ENCODE measurements around the gene PLPP2.
"Not testable (repeated sequence)": the region's sequence is repeated elsewhere in the genome, so short reads cannot be mapped to it uniquely, and the experiment has no call there.

PLPP2 gene

DNA sequence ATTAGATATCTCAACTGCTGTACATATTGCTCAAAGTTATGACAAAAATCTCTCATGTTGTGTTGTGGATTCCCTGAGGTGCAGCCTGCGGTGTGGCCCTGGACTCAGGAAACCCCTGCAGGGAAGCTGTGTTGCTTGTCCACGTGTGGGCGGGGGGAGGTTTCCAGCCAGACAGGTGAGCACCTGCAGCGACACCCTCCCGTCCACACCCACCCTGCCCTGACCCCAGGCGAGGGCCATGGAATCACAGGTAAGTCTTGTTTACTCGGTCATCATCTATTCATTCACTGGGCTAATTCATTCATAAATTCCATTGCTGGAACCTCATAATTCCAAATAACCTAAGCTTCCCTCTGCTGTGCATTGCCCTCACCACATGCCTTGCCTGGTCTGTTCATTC is 14.1 kb downstream of the PLPP2 start:
- TF ChIP-seq ZFX (IDR thresholded peaks at IDR 0.05; ENCODE audit: borderline replicate concordance) = no peak
- TF ChIP-seq, protein P1, sequence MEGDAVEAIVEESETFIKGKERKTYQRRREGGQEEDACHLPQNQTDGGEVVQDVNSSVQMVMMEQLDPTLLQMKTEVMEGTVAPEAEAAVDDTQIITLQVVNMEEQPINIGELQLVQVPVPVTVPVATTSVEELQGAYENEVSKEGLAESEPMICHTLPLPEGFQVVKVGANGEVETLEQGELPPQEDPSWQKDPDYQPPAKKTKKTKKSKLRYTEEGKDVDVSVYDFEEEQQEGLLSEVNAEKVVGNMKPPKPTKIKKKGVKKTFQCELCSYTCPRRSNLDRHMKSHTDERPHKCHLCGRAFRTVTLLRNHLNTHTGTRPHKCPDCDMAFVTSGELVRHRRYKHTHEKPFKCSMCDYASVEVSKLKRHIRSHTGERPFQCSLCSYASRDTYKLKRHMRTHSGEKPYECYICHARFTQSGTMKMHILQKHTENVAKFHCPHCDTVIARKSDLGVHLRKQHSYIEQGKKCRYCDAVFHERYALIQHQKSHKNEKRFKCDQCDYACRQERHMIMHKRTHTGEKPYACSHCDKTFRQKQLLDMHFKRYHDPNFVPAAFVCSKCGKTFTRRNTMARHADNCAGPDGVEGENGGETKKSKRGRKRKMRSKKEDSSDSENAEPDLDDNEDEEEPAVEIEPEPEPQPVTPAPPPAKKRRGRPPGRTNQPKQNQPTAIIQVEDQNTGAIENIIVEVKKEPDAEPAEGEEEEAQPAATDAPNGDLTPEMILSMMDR (IDR thresholded peaks at IDR 0.05) = no peak
- H3K27ac ChIP-seq = no peak overlapping the region

DNA sequence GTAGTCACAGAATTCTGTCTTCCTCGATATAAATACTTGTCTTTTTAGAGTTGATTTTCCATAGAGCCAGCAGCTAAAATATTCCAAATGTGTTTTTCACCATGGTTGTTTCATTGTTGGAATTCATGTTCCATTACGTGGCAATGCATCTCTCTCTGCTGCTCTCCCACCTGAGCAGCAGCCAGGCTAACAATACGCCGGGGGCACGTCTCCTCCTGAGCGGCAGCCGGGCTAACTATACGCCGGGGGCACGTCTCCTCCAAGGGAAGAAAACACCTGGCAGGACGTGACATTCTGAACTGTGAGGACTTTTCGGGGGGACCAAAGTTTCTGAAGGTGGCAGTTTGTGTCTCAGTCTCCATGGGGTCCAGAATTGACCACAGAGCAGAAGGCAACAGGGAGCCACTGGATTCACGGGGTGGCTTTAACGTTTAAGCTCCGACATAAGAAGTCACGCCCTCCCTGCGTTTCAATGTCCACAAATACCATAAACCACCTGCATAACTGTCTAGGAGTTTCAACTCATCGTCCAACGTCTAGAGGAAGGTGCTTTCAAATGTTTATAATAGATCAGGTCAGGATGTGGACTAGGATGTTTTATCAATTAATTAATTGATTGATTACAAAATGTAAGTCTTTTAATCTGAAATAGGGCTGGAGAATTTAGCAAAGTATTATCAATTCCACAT is 15.1 kb downstream of the PLPP2 start:
- TF ChIP-seq, protein P1 (IDR thresholded peaks at IDR 0.05) = no peak
- TF ChIP-seq ZFX (IDR thresholded peaks at IDR 0.05; ENCODE audit: borderline replicate concordance) = no peak

DNA sequence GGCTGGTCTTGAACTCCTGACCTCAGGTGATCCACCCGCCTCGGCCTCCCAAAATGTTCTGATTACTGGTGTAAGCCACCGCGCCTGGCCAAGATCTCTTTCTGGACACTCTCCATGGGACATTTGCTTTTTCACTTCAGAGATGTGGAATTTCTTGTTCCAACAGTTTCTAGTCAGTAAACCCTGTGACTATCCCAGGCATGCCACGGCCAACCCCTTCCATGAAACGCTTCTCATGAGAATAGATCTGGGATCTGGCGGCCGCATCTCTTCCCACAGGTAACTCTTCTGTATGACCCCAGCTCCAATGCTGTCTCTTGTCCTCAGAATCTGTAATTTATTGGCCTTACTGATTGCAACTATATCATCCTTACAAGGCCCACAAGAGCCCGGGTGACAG is 16.2 kb downstream of the PLPP2 start:
- no peak overlapping the region for H3K27ac ChIP-seq
- no peak for TF ChIP-seq ZFX (IDR thresholded peaks at IDR 0.05; ENCODE audit: borderline replicate concordance)
- TF ChIP-seq, protein P1 (IDR thresholded peaks at IDR 0.05) = no peak

More for the DNA sequence above, 15.1 kb downstream of the PLPP2 start:
- H3K27ac ChIP-seq = no peak overlapping the region

DNA sequence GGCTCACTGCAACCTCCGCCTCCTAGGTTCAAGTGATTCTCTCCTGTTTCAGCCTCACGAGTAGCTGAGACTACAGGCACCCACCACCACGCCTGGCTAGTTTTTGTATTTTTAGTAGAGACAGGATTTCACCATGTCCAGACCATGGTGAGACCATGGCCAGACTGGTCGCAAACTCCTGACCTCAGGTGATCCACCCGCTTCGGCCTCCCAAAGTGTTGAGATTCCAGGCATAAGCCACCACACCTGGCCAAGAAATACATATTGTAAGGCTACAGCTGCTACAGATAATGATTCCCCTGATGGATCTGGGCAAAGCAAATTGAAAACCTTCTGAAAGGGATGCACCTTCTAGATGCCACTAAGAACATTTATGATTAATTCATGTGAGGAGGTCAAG is 17.8 kb downstream of the PLPP2 start:
- TF ChIP-seq, protein P1 (IDR thresholded peaks at IDR 0.05) = no peak
- TF ChIP-seq ZFX (IDR thresholded peaks at IDR 0.05; ENCODE audit: borderline replicate concordance) = no peak
- no peak overlapping the region for H3K27ac ChIP-seq

DNA sequence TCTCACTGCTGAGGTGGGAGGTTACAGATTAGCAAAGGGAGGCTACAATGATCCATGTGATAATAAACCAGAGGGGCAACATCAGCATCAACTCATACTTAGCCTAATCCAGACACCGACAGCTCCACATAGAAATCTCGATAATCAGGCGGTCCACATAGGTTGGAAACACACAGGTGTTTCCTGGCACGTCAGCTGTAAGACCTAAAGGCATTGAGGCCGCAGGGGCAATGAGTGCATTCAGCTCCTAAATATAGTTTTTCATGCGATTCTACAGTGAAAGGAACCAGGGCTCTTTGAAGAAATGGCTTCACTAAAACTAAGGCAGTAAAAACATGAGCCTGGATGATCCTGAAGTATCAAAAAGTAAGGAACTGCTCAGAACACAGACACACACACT is 19.3 kb downstream of the PLPP2 start:
- no peak overlapping the region for H3K27ac ChIP-seq
- TF ChIP-seq, protein P1 (IDR thresholded peaks at IDR 0.05) = no peak
- TF ChIP-seq ZFX (IDR thresholded peaks at IDR 0.05; ENCODE audit: borderline replicate concordance) = no peak

DNA sequence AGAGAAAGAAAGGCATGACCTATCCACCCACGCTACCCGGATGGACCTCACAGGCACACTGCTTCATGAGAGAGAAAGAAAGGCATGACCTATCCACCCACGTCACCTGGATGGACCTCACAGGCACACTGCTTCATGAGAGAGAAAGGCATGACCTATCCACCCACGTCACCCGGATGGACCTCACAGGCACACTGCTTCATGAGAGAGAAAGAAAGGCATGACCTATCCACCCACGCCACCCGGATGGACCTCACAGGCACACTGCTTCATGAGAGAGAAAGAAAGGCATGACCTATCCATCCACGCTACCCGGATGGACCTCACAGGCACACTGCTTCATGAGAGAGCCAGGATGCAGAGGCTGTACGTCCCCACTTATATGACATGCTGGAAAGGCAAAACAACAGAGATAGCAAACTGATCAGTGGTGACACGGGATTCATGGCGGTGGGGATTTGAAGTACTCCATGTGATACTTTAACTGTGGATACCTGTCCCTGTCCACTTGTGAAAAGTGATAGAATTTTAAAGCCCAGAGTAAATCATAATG is 20.4 kb downstream of the PLPP2 start:
- not testable (repeated sequence) for H3K27ac ChIP-seq

DNA sequence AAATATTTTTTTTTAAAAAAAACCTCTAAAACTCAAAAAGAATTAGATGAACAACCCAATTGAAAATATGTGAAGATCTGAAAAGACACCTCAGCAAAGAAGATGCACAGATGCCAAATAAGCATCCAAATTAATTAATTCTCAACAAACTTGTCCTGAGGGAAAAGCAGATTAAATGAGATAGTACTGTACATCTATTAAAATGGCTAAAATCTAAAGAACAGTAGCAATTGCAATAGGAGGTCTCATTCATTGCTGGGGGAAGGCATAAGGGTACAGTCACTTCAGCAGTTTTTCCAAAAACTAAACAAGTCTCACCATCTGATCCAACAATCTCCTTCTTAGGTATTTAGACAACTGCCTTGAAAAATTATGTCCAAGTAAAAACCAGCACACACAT is 22.0 kb downstream of the PLPP2 start:
- no peak overlapping the region for H3K27ac ChIP-seq
- TF ChIP-seq ZFX (IDR thresholded peaks at IDR 0.05; ENCODE audit: borderline replicate concordance) = no peak
- TF ChIP-seq, protein P1 (IDR thresholded peaks at IDR 0.05) = no peak

Measured in 22Rv1 (cell line).